ENCODE measurements around the gene FAS.

The FAS gene

DNA sequence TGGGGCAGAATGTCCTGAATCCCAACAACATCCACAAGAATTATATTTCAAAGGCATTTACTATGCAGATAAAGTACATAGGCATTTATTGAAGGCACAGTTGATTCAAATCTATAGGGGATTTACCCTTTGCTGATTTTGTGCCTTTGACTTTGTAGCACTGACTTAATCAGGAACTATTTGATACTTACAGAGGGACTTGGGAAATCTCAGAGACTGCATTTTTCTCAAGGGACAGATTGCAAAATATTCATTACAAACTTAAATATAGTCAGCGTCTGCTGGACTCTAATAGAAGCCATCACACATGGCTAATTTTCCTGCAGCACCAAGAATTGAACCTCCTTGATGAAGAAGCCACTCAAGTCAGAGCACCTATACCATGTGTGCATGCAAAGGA is 44.9 kb downstream of the FAS start:
- no peak for DNase-seq (ENCODE audit: low read depth in 2 of 2)

DNA sequence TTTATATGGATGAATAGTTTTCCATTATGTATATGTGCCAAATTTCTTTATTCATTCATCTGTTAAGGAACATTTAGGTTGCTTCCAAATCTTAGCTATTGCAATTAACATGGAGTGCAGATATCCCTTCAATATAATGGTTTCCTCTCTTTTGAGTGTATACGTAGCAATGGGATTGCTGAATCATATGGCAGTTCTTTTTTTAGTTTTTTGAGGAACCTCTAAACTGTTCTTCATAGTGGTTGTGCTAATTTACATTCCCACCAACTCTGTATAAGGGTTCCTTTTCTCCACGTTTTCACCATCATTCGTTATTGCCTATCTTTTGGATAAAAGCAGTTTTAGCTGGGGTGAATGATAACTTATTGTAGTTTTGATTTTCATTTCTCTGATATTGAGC is 46.5 kb downstream of the FAS start:
- DNase-seq (ENCODE audit: low read depth in 2 of 2): no peak

DNA sequence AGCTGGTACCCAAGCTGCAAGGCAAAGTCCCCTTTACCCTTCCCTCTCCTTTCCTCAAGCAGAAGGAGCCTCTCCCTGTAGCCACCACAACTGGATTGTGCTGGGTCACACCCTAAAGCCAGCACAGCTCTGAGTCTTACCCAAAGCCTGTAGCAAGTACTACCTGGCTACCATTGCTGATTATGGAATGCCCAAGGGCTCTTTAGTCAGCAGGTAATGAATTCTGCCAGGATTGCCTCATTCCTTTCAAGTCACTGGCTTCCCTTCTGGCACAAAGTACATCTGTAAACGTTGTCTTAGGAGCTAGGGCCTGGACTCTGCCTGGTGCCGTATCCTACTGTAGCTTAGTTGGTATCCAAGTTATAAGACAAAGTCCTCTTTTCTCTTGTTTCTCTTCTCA is 52.0 kb downstream of the FAS start:
- no peak for DNase-seq (ENCODE audit: low read depth in 2 of 2)

- DNase-seq (ENCODE audit: low read depth in 2 of 2): no peak
These were observed 52.5 kb downstream of the FAS start for GRCh38 chr10:89043052-89043451.

DNA sequence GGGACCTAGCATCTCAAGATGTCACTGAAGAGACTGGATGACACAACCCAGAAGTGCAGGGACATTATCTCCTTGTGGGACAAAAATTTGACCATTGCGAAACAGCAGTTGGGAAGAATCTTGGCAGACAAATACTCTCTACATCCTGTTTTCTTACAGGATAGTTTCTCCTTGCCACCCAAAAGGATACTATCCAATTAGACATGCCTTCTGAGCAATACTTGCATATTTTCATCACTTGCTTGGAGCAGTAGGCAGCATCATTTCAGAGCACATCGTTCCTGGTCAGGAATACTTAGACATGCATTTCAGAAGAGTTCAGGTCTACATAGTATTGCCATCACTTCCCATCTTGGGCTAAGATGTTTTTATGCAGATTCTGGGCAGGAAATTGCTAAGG is 56.8 kb downstream of the FAS start:
- DNase-seq (ENCODE audit: low read depth in 2 of 2): no peak

DNA sequence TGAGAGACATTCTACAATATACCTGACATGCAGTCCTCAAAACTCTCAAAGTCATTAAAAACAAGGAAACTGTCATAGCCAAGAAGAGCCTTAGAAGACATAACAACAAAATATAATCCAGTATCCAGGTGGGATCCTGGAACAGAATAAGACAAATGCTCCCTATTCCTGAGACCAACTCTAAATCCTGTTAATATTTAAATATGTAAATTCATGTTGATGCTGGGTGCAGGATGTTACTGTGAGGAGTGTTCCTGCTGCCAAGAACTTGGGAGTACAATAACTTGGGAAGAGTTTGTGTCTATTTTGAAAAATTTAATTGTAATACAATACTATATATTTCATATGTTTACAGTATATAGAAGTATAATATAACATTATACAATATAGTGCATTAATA is 61.0 kb downstream of the FAS start:
- DNase-seq (ENCODE audit: low read depth in 2 of 2): no peak

DNA sequence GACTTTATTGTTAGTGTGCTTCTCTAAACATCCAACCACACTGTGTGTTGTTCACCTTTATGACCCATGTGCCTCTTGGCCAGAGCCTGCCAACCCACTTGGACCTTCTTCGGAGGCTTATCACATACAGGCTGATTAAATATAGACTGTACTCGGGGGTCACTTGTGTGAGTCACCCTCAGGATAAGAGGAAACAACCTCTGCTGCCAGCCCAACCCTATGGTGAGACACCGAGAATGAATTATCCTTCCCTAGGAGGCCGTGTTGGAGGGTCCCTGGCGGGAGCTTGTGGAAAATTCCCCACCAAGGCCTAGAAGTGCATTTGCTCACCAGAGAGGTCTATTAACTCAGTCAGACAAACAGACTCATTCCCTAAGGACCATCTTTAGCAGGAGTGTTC is 63.0 kb downstream of the FAS start:
- no peak for DNase-seq (ENCODE audit: low read depth in 2 of 2)

DNA sequence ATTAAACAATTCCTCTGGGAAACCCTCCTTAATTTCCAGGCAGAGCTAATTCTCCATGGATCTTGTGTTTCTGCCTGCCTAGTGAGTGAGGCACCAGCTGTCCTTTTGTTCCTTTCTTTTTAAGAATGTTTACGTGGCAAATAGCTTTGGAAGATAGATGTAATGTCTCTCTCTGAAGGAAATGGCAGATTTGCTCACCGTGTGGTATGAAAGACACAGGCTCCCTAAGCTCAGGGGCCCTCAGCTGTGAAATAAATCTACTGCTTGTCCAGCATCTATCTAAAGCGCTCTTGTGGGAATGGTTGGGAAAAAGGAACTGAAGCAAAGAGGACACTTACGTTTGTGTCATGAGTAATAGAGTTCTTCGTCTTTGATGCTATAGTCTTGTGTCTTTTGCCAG is 64.6 kb downstream of the FAS start:
- no peak for DNase-seq (ENCODE audit: low read depth in 2 of 2)

DNA sequence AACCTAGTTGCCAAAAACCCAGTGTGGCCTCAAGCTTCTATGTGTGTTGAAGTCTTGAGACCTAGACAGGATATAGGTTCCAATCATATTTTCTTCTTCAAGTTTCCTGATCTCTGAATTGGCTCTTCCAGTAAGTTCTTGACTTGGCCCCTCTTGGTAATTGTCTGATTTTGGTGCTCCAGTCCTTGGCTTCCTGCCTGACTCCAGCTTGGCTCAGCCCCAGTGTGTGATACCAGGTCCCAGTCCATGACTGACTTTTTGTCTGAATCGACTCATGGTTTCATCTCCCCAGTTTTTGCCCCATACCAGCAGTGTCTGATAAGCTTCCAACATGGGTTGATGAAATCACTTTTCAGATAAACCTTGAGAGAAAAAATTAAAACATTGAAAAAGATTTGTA is 72.3 kb downstream of the FAS start:
- DNase-seq (ENCODE audit: low read depth in 2 of 2): no peak

DNA sequence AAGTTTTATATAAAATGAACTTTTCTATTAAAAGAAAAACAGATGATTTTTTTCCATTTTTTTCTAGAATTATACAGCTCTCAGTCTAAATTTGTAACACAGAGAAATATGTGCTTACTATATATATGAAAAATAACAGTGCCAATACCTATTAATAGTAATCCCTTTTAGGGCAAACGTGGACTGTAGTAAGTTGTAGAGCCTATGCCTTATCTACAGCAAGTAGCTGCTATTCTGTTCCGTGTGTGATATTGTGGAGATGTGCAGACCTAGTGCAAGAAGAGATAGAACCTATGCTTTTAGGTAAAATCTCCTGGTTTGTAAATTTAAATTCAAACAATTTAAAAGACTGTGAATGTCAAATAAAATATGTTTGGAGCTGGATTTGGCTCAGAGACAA is 72.9 kb downstream of the FAS start:
- DNase-seq (ENCODE audit: low read depth in 2 of 2): no peak

DNA sequence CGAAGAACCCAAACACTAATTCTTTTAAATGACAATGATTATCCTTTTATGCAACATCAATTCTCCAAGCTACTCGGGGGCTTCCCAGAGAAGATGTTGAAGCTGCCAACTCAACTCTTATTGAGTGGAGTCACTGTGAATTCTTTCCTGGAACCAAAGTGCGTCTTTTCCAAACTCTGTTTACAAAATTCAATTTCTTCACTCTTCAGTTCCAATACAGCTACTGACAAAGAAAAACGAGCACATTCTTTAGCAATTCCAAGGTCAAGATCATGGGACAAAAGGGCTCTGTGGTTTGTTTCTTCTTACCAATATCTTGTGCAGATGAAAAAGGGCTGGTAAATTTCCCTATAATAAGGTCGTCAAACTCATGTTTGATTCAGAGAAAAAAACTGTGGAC is 74.2 kb downstream of the FAS start:
- no peak for DNase-seq (ENCODE audit: low read depth in 2 of 2)
